ENCODE measurements around the gene CARMIL3.
"Not testable (repeated sequence)": the region's sequence is repeated elsewhere in the genome, so short reads cannot be mapped to it uniquely, and the experiment has no call there.

DNA sequence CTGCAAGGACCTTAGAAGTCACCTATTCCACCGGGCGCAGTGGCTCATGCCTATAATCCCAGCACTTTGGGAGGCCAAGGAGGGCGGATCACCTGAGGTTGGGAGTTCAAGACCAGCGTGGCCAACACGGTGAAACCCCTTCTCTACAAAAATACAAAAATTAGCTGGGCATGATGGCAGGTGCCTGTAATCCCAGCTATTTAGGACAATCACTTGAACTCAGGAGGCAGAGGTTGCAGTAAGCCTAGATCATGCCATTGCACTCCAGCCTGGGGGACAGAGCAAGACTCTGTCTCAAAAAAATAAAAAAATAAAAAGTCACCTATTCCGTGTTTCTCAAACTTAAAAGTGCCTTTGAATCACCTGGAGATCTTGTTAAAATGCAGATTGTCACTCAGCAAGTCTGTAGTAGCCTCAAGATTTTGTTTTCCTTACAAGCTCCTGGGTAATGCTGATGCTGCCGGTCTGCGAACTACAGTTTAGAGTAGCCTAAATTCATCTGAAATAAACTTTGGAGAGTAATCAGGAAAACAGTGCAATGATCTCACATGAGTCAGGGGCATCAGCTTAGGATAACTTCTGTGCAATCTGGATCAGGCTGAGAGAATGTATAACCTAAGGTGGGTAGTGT is 53.9 kb downstream of the CARMIL3 start:
- TF ChIP-seq, protein P1, sequence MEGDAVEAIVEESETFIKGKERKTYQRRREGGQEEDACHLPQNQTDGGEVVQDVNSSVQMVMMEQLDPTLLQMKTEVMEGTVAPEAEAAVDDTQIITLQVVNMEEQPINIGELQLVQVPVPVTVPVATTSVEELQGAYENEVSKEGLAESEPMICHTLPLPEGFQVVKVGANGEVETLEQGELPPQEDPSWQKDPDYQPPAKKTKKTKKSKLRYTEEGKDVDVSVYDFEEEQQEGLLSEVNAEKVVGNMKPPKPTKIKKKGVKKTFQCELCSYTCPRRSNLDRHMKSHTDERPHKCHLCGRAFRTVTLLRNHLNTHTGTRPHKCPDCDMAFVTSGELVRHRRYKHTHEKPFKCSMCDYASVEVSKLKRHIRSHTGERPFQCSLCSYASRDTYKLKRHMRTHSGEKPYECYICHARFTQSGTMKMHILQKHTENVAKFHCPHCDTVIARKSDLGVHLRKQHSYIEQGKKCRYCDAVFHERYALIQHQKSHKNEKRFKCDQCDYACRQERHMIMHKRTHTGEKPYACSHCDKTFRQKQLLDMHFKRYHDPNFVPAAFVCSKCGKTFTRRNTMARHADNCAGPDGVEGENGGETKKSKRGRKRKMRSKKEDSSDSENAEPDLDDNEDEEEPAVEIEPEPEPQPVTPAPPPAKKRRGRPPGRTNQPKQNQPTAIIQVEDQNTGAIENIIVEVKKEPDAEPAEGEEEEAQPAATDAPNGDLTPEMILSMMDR (IDR thresholded peaks at IDR 0.05; ENCODE audit: low read depth, low read length) = not testable (repeated sequence)
- TF ChIP-seq MYC (IDR thresholded peaks at IDR 0.05; ENCODE audit: low read depth, low read length) = not testable (repeated sequence)

Data from NB4 (cell line).